Psoas muscle (tissue), 8 donors: Measurements from ENCODE around the gene GRM7. TPM values are rescaled to one million over a fixed set of nuclear protein-coding genes. Genes with fewer than 3 reads are reported as not detected.

Experiments
- ATAC-seq, 4 donors: fragments of 200-7000 bp; cut with Tn5 transposase; one replicate each; pipeline ENCODE4 v1.9.1; 2020; ENCODE audit warnings: moderate library complexity in 3 of 4, mild to moderate bottlenecking in 2 of 4
- DNase-seq, 2 donors: peaks; one replicate each; pipeline ENCODE4 v3.0.0-alpha.2; 2020
- H3K27ac ChIP-seq: fragments of 200-600 bp; one replicate; pipeline ENCODE4 v1.8.0; 2022
- H3K27me3 ChIP-seq, 3 donors: fragments of 200-600 bp in 1 of 3; one replicate each; pipeline versions ENCODE4 v1.6.1 to v1.8.0; 2013 to 2022; ENCODE audit warnings: low read length in 2 of 3, mild to moderate bottlenecking in 2 of 3, moderate library complexity in 1 of 3; ENCODE audit not compliant: insufficient read depth in 3 of 3
- H3K36me3 ChIP-seq, 2 donors: fragments of 200-600 bp in 1 of 2; one replicate each; pipeline versions ENCODE4 v1.6.1 to v1.8.0; 2013 to 2022; ENCODE audit warnings: low read depth in 1 of 2, mild to moderate bottlenecking in 1 of 2, moderate library complexity in 1 of 2; ENCODE audit not compliant: insufficient read depth in 1 of 2
- H3K4me1 ChIP-seq: fragments of 200-600 bp; one replicate; pipeline ENCODE4 v1.8.0; 2022
- H3K4me3 ChIP-seq: fragments of 200-600 bp; one replicate; pipeline ENCODE4 v1.8.0; 2022; ENCODE audit warnings: mild to moderate bottlenecking
- H3K9me3 ChIP-seq: fragments of 200-600 bp; one replicate; pipeline ENCODE4 v1.8.0; 2022
- WGBS, 3 donors: extraction: QIAGEN DNeasy Blood & Tissue Kit; methylation state at CpG; one replicate each; pipeline versions ENCODE4 v1.1.6 to v1.1.7; 2013; 5-methylcytosine and 5-hydroxymethylcytosine counted together
- intact Hi-C, 2 donors: fragments of 100-400 bp; cut with DNase I; formaldehyde crosslinking; loops; one replicate each; pipeline versions ENCODE4 v1.11.0 to v1.14.2; 2022
- polyA plus RNA-seq, 3 donors: library from polyadenylated mRNA; stranded (reverse); fragments of 200-250 nt; gene quantifications; one replicate each; pipeline ENCODE4 v1.2.3, GENCODE V29; 2013
- total RNA-seq, 4 donors: library from RNA; stranded (reverse); fragmentation: NEBNext Ultra II Directional in 2 of 4; extraction: Animal tissue kit (Norgen Biotek cat#: 25700) in 2 of 4; gene quantifications; one replicate each; pipeline versions ENCODE4 v1.2.1 to v1.2.4, GENCODE V29; 2021 to 2023
- TF ChIP-seq, protein P1 (sequence below): fragments of 200-600 bp; IDR thresholded peaks from one replicate; pipeline ENCODE4 v1.8.0; 2022; ENCODE audit warnings: antibody characterized with exemption
- donor health status: healthy with polysubstance abuse.
- donor health status: DM: no; HTN: no; CAD: no; lungs with moderate emphysema.
- donor health status: Bipolar disorder and iron deficiency.
- donor health status: healthy.
- donor health status: DM: yes; HTN: yes; CAD: no.
- donor health status: DM: no; HTN: no; CAD: no.
- donor health status: DM: no; HTN: no; CAD: no.
- donor health status: DM: yes; HTN: yes; CAD: no.

GRM7 gene
- total and polyA plus RNA-seq, 7 donors, result 0.01 TPM; not detected in 6

GRCh38 chr3:7015683-7016440 is 154.9 kb downstream of the GRM7 start:
- 79 to 83% (median 81%) methylated on average over 5 of the region's 5 CpGs for WGBS, 3 donors
- TF ChIP-seq, protein P1, sequence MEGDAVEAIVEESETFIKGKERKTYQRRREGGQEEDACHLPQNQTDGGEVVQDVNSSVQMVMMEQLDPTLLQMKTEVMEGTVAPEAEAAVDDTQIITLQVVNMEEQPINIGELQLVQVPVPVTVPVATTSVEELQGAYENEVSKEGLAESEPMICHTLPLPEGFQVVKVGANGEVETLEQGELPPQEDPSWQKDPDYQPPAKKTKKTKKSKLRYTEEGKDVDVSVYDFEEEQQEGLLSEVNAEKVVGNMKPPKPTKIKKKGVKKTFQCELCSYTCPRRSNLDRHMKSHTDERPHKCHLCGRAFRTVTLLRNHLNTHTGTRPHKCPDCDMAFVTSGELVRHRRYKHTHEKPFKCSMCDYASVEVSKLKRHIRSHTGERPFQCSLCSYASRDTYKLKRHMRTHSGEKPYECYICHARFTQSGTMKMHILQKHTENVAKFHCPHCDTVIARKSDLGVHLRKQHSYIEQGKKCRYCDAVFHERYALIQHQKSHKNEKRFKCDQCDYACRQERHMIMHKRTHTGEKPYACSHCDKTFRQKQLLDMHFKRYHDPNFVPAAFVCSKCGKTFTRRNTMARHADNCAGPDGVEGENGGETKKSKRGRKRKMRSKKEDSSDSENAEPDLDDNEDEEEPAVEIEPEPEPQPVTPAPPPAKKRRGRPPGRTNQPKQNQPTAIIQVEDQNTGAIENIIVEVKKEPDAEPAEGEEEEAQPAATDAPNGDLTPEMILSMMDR, result no peak

DNA sequence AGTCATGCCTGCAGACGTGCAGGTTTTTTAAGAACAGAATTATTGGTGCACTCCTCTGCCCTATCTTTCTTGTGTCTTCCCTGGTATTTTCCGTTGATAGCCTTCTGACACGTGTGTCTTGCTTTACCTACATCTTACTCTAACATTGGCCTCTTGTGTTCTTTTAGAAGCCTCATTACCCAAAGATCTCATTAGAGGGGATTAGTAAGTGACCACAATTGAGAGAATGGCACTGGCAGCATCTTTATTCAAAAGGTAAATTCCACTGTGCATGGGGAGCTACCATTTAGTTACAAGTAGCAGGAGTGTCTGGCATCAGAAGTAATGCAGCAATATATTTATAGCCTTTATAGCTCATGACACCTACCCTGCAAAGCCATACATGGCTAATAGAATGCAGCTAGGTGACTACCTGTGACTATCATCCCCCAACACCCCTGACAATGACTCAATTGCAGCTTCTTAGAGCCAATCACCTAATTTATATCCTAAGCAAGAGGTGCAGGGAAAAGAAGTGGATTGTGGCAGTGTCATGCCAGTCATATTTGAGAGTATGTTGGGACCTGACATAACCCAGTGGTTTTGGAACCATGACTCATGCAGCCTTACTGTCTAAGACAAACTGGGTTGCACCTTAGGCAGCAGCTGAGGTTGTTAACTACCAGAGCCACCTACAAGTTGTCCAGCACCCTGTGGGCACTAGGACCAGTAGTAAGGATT is 164.8 kb downstream of the GRM7 start:
- Histone ChIP-seq H3K27me3 (no peaks in the 10 kb centered on the region), H3K4me3 (no peak overlapping the region), H3K4me1 (no peaks in the 10 kb centered on the region), H3K36me3 (no peaks in the 10 kb centered on the region), H3K27ac (no peak overlapping the region), H3K9me3 (no peaks in the 10 kb centered on the region)
- TF ChIP-seq, protein P1, result no peak
- ATAC-seq (no peak), DNase-seq (no peak)
- intact Hi-C loops, result no loop called here
- WGBS, 3 donors, result 49 to 54% (median 54%) methylated on average over 3 of the region's 3 CpGs

More at GRCh38 chr3:7015683-7016440, 154.9 kb downstream of the GRM7 start:
- Histone ChIP-seq H3K9me3 (no peaks in the 10 kb centered on the region), H3K4me3 (no peak overlapping the region), H3K27me3 (no peaks in the 10 kb centered on the region), H3K4me1 (no peaks in the 10 kb centered on the region), H3K36me3 (no peaks in the 10 kb centered on the region), H3K27ac (no peak overlapping the region)
- intact Hi-C loops, result no loop called here
- ATAC-seq (no peak), DNase-seq (no peak)

GRCh38 chr3:7029562-7029961 is 168.6 kb downstream of the GRM7 start:
- DNase-seq, result no peak
- no peak for ATAC-seq
- Histone ChIP-seq H3K9me3 (no peaks in the 10 kb centered on the region), H3K4me1 (no peaks in the 10 kb centered on the region), H3K36me3 (no peaks in the 10 kb centered on the region), H3K27ac (no peak overlapping the region), H3K4me3 (no peak overlapping the region), H3K27me3 (peaks cover 0 to 2% (median 0%) of the 10 kb centered on the region in 3 donors)
- intact Hi-C loops, result no loop called here
- TF ChIP-seq, protein P1, result no peak
- 80 to 82% (median 82%) methylated on average over 3 of the region's 3 CpGs for WGBS, 3 donors

- 73 to 84% (median 84%) methylated on average over 4 of the region's 4 CpGs for WGBS, 3 donors
- ATAC-seq, result no peak
- DNase-seq, result no peak
- intact Hi-C loops, result no loop called here
- H3K9me3 ChIP-seq, result no peaks in the 10 kb centered on the region
- no peaks in the 10 kb centered on the region for H3K4me1 ChIP-seq
- TF ChIP-seq, protein P1, result no peak
- no peaks in the 10 kb centered on the region for H3K36me3 ChIP-seq
- no peak overlapping the region for H3K27ac ChIP-seq
- H3K27me3 ChIP-seq, result peaks cover 0 to 2% (median 0%) of the 10 kb centered on the region in 3 donors
- no peak overlapping the region for H3K4me3 ChIP-seq
These were observed 177.5 kb downstream of the GRM7 start for GRCh38 chr3:7038394-7038793.
